RKO (cell line): Measurements from ENCODE around the gene AMELX.

Source experiments
- DNase-seq: peaks from one replicate; pipeline ENCODE4 v3.0.0-alpha.2; 2016; ENCODE audit warnings: low spot score

The AMELX gene

GRCh38 chrX:11293113-11293512 is at the start of gene AMELX:
AMELX (plus strand) TSS chrX:11293413; CDS start chrX:11294789, 1,376 bp downstream.
- DNase-seq = no peak

GRCh38 chrX:11244636-11245035 is 48.6 kb upstream of the AMELX start:
- no peak for DNase-seq

- no peak for DNase-seq
These were observed 38.6 kb upstream of the AMELX start for GRCh38 chrX:11254417-11255109.

- DNase-seq = no peak
These were observed 35.9 kb upstream of the AMELX start for GRCh38 chrX:11257290-11257689.

- no peak for DNase-seq
These were observed 35.5 kb upstream of the AMELX start for GRCh38 chrX:11257711-11258110.

GRCh38 chrX:11259437-11259836 is 33.8 kb upstream of the AMELX start:
- DNase-seq = no peak

GRCh38 chrX:11261260-11261659 is 32.0 kb upstream of the AMELX start:
- DNase-seq = peak; percentile 16

GRCh38 chrX:11264925-11265324 is 28.3 kb upstream of the AMELX start:
- DNase-seq = no peak

- no peak for DNase-seq
These were observed 27.9 kb upstream of the AMELX start for GRCh38 chrX:11265352-11265751.

- DNase-seq = no peak
These were observed 26.6 kb upstream of the AMELX start for GRCh38 chrX:11266573-11267003.

GRCh38 chrX:11267425-11267824 is 25.8 kb upstream of the AMELX start:
- no peak for DNase-seq

- DNase-seq = no peak
These were observed 24.2 kb upstream of the AMELX start for GRCh38 chrX:11269006-11269405.

GRCh38 chrX:11269996-11270395 is 23.2 kb upstream of the AMELX start:
- DNase-seq = no peak

- DNase-seq = no peak
These were observed 20.9 kb upstream of the AMELX start for GRCh38 chrX:11272290-11272689.

GRCh38 chrX:11272863-11273262 is 20.4 kb upstream of the AMELX start:
- DNase-seq = no peak

- no peak for DNase-seq
These were observed 19.7 kb upstream of the AMELX start for GRCh38 chrX:11273544-11273943.

- no peak for DNase-seq
These were observed 11.2 kb upstream of the AMELX start for GRCh38 chrX:11282043-11282442.

GRCh38 chrX:11285651-11286050 is 7.6 kb upstream of the AMELX start:
- no peak for DNase-seq

- DNase-seq = no peak
These were observed 5.7 kb upstream of the AMELX start for GRCh38 chrX:11287505-11287904.

GRCh38 chrX:11290416-11291102 is 2.7 kb upstream of the AMELX start:
- DNase-seq = no peak

GRCh38 chrX:11296051-11296450 is 2.8 kb downstream of the AMELX start:
- DNase-seq = no peak

GRCh38 chrX:11298600-11298999 is 5.4 kb downstream of the AMELX start:
- no peak for DNase-seq

- no peak for DNase-seq
These were observed 11.6 kb downstream of the AMELX start for GRCh38 chrX:11304829-11305228.

GRCh38 chrX:11305641-11306040 is 12.4 kb downstream of the AMELX start:
- no peak for DNase-seq
